Astrocyte (in vitro differentiated cells and primary cell): ENCODE measurements around the gene LHPP.

Experiments
- CTCF ChIP-seq: IDR thresholded peaks from 2 replicates; pipeline ENCODE4 v1.5.1; 2011; ENCODE audit warnings: low read depth, mild to moderate bottlenecking, inconsistent platforms, low read length, moderate library complexity; ENCODE audit not compliant: insufficient read depth
- EZH2 ChIP-seq: IDR thresholded peaks from 2 replicates; pipeline ENCODE4 v1.6.1; 2012; ENCODE audit warnings: mild to moderate bottlenecking, low read length, inconsistent platforms; ENCODE audit not compliant: insufficient read depth

- TF ChIP-seq CTCF (no peak), EZH2 (no peak)
These were observed 117.4 kb downstream of the LHPP start for GRCh38 chr10:124579011-124579399.
